Keratinocyte (primary cell): ENCODE measurements around the gene FMN1.

Experiments
- EZH2 ChIP-seq: IDR thresholded peaks from one replicate; pipeline ENCODE4 v1.6.1; 2012; ENCODE audit warnings: inconsistent platforms, mild to moderate bottlenecking, low read length, moderate library complexity
- TF ChIP-seq, protein P1 (sequence below), 3 experiments: IDR thresholded peaks in 1 of 3; conservative IDR thresholded peaks in 1 of 3; optimal IDR thresholded peaks in 1 of 3; 2 replicates in 2 of 3; 3 replicates in 1 of 3; pipeline versions ENCODE3 to v1.5.1; 2011; ENCODE audit warnings: low read length in 3 of 3, mild to moderate bottlenecking in 3 of 3, moderate library complexity in 2 of 3, control low read depth in 1 of 3, inconsistent platforms in 1 of 3; ENCODE audit not compliant: insufficient read depth in 2 of 3; ENCODE audit errors: extremely low read depth in 1 of 3

DNA sequence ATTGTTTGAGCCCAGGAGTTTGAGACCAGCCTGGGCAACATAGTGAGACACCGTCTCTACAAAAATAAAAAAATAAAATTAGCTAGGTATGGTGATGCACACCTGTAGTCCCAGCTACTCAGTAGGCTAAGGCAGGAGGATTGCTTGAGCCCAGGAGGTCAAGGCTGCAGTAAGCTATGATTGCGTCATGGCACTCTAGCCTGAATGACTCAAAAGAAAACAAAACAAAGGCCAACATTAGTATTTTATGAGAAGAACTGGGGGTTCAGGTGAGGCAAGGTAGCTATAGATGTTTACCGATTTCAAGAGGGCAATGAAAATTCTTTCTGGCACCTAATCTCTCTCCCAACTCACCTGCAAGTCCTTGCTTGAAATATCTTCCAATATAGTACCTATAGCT is 399.5 kb downstream of the FMN1 start:
- TF ChIP-seq, protein P1, sequence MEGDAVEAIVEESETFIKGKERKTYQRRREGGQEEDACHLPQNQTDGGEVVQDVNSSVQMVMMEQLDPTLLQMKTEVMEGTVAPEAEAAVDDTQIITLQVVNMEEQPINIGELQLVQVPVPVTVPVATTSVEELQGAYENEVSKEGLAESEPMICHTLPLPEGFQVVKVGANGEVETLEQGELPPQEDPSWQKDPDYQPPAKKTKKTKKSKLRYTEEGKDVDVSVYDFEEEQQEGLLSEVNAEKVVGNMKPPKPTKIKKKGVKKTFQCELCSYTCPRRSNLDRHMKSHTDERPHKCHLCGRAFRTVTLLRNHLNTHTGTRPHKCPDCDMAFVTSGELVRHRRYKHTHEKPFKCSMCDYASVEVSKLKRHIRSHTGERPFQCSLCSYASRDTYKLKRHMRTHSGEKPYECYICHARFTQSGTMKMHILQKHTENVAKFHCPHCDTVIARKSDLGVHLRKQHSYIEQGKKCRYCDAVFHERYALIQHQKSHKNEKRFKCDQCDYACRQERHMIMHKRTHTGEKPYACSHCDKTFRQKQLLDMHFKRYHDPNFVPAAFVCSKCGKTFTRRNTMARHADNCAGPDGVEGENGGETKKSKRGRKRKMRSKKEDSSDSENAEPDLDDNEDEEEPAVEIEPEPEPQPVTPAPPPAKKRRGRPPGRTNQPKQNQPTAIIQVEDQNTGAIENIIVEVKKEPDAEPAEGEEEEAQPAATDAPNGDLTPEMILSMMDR (optimal IDR thresholded peaks at IDR 0.05 in 1 of 3, IDR thresholded peaks at IDR 0.05 in 1 of 3, conservative IDR thresholded peaks at IDR 0.05 in 1 of 3; ENCODE audit: extremely low read depth in 1 of 3, insufficient read depth in 2 of 3, low read length in 3 of 3), result no peak
- TF ChIP-seq EZH2, result no peak
